Measurements from ENCODE around the gene CAPN14. TPM values are rescaled to one million over a fixed set of nuclear protein-coding genes. Genes with fewer than 3 reads are reported as not detected.
A peak's percentile ranks its signal among the peaks of the same experiment; 100 is the strongest.

The CAPN14 gene
- total RNA-seq, 1 experiment from 2014 or later, result 0.23 TPM

DNA sequence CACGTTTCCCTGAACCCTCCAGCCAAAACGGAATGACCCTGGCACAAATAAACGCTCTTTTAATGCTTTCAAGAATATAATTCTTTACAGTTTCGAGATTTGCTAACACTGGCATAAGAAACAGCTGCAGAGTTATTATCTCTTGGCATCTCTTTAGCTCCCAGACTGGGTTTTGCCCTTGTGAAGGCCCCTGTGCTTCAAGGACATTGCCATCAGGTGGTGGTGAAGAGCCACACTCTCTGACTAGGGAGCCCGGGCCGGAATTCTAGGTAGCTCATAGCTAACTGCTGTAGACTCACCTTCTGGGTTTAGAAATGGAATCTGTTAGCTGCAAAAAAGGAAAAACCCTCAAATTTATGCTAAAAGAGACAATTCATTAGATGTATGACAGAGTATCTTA, 65.8 kb downstream of the CAPN14 start:
- H3K36me3 ChIP-seq (ENCODE audit: control insufficient read depth, insufficient read depth, low read length), result no peaks in the 10 kb centered on the region
- no peaks in the 10 kb centered on the region for H3K4me1 ChIP-seq
- no TSS peak for BruUV-seq (replicated peaks)
- H3K27me3 ChIP-seq (replicated peaks; ENCODE audit: control insufficient read depth, insufficient read depth, low read length), result 0 out of 2 replicates have a peak, but pooled peaks cover 1% of the 10 kb centered on the region
- H3K27me3 Mint-ChIP-seq (ENCODE audit: insufficient read depth, unreplicated experiment), result peaks cover 25% of the 10 kb centered on the region
- H3K27ac Mint-ChIP-seq (ENCODE audit: unreplicated experiment), result no peak overlapping the region
- no peaks in the 10 kb centered on the region for H3K9me3 ChIP-seq
- no peak overlapping the region for H3K4me3 ChIP-seq (ENCODE audit: low read depth, low read length)
- ChIA-PET CTCF (interaction anchor here (0.6 to 2.0 kb wide), 5 partner anchors 13 to 440 kb away, joined by 3 to 14 read pairs (median 5); no protein-coding TSS in a partner anchor), POLR2A (no interaction called here)
- peak in 1 of 2 experiments; percentile 21 for DNase-seq
- H3K4me1 Mint-ChIP-seq (ENCODE audit: low read depth, unreplicated experiment), result no peaks in the 10 kb centered on the region
- H3K36me3 Mint-ChIP-seq (ENCODE audit: insufficient read depth, unreplicated experiment), result no peaks in the 10 kb centered on the region
- intact Hi-C loops (cut with micrococcal nuclease; ENCODE audit: unreplicated experiment), result loop anchor here (1.0 kb wide), 2 partner anchors 19 to 182 kb away; no protein-coding TSS in a partner anchor
- H3K4me3 Mint-ChIP-seq (ENCODE audit: unreplicated experiment), result no peak overlapping the region
- TF ChIP-seq CTCF (IDR thresholded peaks at IDR 0.05; ENCODE audit: insufficient read depth in 1 of 2, low read depth in 1 of 2, low read length in 1 of 2, severe bottlenecking in 1 of 2, unreplicated experiment in 1 of 2), result peak in 1 of 2 experiments; percentile 41
- no peaks in the 10 kb centered on the region for H3K9me3 Mint-ChIP-seq (ENCODE audit: unreplicated experiment)

DNA sequence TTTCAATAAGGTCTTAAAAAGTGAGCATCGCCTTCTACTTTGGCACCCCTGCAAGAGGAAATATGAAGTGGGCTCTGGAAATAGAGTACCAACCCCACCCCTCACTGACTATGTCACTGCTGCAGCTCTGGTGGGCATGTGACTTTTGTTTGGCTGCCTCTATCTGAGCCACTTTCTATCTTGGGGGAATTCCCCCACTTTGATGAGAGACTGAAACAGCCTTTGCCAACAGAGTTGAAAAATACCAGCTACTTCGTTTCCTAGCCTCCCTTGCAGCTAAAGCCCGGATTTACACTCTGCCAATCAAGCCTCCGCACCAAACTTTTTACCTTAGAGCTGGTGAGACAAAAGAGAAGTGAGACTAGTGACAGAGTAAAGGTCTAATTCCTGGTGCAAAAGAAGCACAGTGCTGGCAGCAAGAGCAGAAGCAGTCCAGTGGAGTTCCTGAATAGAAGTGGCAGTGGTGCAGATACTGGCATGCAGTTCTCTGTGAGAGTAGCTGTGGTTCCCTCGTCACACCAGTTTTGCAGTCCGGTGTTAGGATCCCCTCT, 67.1 kb downstream of the CAPN14 start:
- Mint-ChIP-seq H3K36me3 (ENCODE audit: insufficient read depth, unreplicated experiment) (no peaks in the 10 kb centered on the region), H3K27ac (ENCODE audit: unreplicated experiment) (no peak overlapping the region), H3K4me1 (ENCODE audit: low read depth, unreplicated experiment) (no peaks in the 10 kb centered on the region), H3K9me3 (ENCODE audit: unreplicated experiment) (no peaks in the 10 kb centered on the region), H3K27me3 (ENCODE audit: insufficient read depth, unreplicated experiment) (peaks cover 27% of the 10 kb centered on the region), H3K4me3 (ENCODE audit: unreplicated experiment) (no peak overlapping the region)
- no TSS peak for BruUV-seq (replicated peaks)
- no peak for DNase-seq
- no peaks in the 10 kb centered on the region for H3K4me1 ChIP-seq
- POLR2A ChIA-PET, result no interaction called here
- H3K9me3 ChIP-seq, result no peaks in the 10 kb centered on the region
- CTCF ChIA-PET, result interaction anchor here (2.0 kb wide), 1 partner anchor 20 kb away, joined by 14 read pairs; no protein-coding TSS in a partner anchor
- 0 out of 2 replicates have a peak, but pooled peaks cover 1% of the 10 kb centered on the region for H3K27me3 ChIP-seq (replicated peaks; ENCODE audit: control insufficient read depth, insufficient read depth, low read length)
- TF ChIP-seq CTCF (IDR thresholded peaks at IDR 0.05; ENCODE audit: insufficient read depth in 1 of 2, low read depth in 1 of 2, low read length in 1 of 2, severe bottlenecking in 1 of 2, unreplicated experiment in 1 of 2), result no peak
- intact Hi-C loops (cut with micrococcal nuclease; ENCODE audit: unreplicated experiment), result no loop called here
- no peak overlapping the region for H3K4me3 ChIP-seq (ENCODE audit: low read depth, low read length)
- H3K36me3 ChIP-seq (ENCODE audit: control insufficient read depth, insufficient read depth, low read length), result no peaks in the 10 kb centered on the region

- Mint-ChIP-seq H3K4me1 (ENCODE audit: low read depth, unreplicated experiment) (no peaks in the 10 kb centered on the region), H3K4me3 (ENCODE audit: unreplicated experiment) (no peak overlapping the region), H3K9me3 (ENCODE audit: unreplicated experiment) (no peaks in the 10 kb centered on the region), H3K27me3 (ENCODE audit: insufficient read depth, unreplicated experiment) (peaks cover 18% of the 10 kb centered on the region), H3K36me3 (ENCODE audit: insufficient read depth, unreplicated experiment) (no peaks in the 10 kb centered on the region), H3K27ac (ENCODE audit: unreplicated experiment) (no peak overlapping the region)
- no peak for DNase-seq
- CTCF ChIA-PET, result no interaction called here
- no peaks in the 10 kb centered on the region for H3K27me3 ChIP-seq (replicated peaks; ENCODE audit: control insufficient read depth, insufficient read depth, low read length)
- POLR2A ChIA-PET, result no interaction called here
- H3K9me3 ChIP-seq, result no peaks in the 10 kb centered on the region
- TF ChIP-seq CTCF (IDR thresholded peaks at IDR 0.05; ENCODE audit: insufficient read depth in 1 of 2, low read depth in 1 of 2, low read length in 1 of 2, severe bottlenecking in 1 of 2, unreplicated experiment in 1 of 2), result no peak
- intact Hi-C loops (cut with micrococcal nuclease; ENCODE audit: unreplicated experiment), result no loop called here
- H3K4me1 ChIP-seq, result no peaks in the 10 kb centered on the region
- no peak overlapping the region for H3K4me3 ChIP-seq (ENCODE audit: low read depth, low read length)
- no peaks in the 10 kb centered on the region for H3K36me3 ChIP-seq (ENCODE audit: control insufficient read depth, insufficient read depth, low read length)
- no TSS peak for BruUV-seq (replicated peaks)
These were observed 68.8 kb downstream of the CAPN14 start for GRCh38 chr2:31148514-31148913.
